CD4-positive, alpha-beta T cell (primary cell): ENCODE measurements around the gene FYN. TPM values are rescaled to one million over a fixed set of nuclear protein-coding genes. Genes with fewer than 3 reads are reported as not detected.
A peak's percentile ranks its signal among the peaks of the same experiment; 100 is the strongest.

Experiments used
- ATAC-seq: fragments of 200-7000 bp; cut with Tn5 transposase; one replicate; pipeline ENCODE4 v1.10.0; 2022; ENCODE audit warnings: mild to moderate bottlenecking; ENCODE audit not compliant: poor library complexity
- CTCF ChIA-PET: fragments of 350-600 bp; sonication (Branson Sonifier 250); formaldehyde crosslinking; loops from one replicate; lab custom pipeline; 2021; ENCODE audit warnings: antibody characterized with exemption, inconsistent platforms; lab: Charles Lee
- POLR2A ChIA-PET: fragments of 350-600 bp; sonication (Branson Sonifier 250); formaldehyde crosslinking; loops from one replicate; lab custom pipeline; 2021; ENCODE audit warnings: antibody characterized with exemption, inconsistent platforms; lab: Charles Lee
- DNase-seq, 14 experiments: peaks; one replicate each; pipeline ENCODE4 v3.0.0-alpha.2; 2013 to 2020; ENCODE audit warnings: mixed read lengths in 2 of 14
- H3K27ac ChIP-seq, 2 donors: one replicate each; pipeline versions ENCODE4 v1.5.1 to v1.7.0; 2013; ENCODE audit warnings: low read length in 2 of 2, low read depth in 1 of 2, mild to moderate bottlenecking in 1 of 2
- H3K27me3 ChIP-seq, 2 experiments: 1 replicate in 1 of 2; 2 replicates in 1 of 2; pipeline versions ENCODE4 v1.6.1 to v1.7.0; 2013; ENCODE audit warnings: low read length in 2 of 2, control low read depth in 1 of 2, mild to moderate bottlenecking in 1 of 2, moderate library complexity in 1 of 2; ENCODE audit not compliant: insufficient read depth in 2 of 2, control insufficient read depth in 1 of 2
- H3K36me3 ChIP-seq: one replicate; pipeline ENCODE4 v1.6.1; 2013; ENCODE audit warnings: low read length, control low read depth; ENCODE audit not compliant: insufficient read depth
- H3K4me1 ChIP-seq: one replicate; pipeline ENCODE4 v1.6.1; 2013; ENCODE audit warnings: low read length, control low read depth; ENCODE audit not compliant: insufficient read depth
- H3K4me3 ChIP-seq: one replicate; pipeline ENCODE4 v1.5.1; 2013; ENCODE audit warnings: mild to moderate bottlenecking, low read length, moderate library complexity
- H3K9me3 ChIP-seq, 2 experiments: 1 replicate in 1 of 2; 2 replicates in 1 of 2; pipeline versions ENCODE4 v1.6.1 to v1.7.0; 2013; ENCODE audit warnings: low read length in 2 of 2, mild to moderate bottlenecking in 2 of 2, control low read depth in 1 of 2, moderate library complexity in 1 of 2; ENCODE audit not compliant: control insufficient read depth in 1 of 2, insufficient read depth in 1 of 2
- H3K27ac Mint-ChIP-seq: one replicate; pipeline ENCODE4 v1.8.0; 2020; ENCODE audit warnings: mixed read lengths
- H3K27me3 Mint-ChIP-seq: one replicate; pipeline ENCODE4 v1.8.0; 2021; ENCODE audit warnings: mixed read lengths
- H3K36me3 Mint-ChIP-seq: one replicate; pipeline ENCODE4 v1.8.0; 2021; ENCODE audit warnings: low read depth, mixed read lengths
- H3K4me1 Mint-ChIP-seq: one replicate; pipeline ENCODE4 v1.8.0; 2021; ENCODE audit warnings: low read depth, mixed read lengths
- H3K4me3 Mint-ChIP-seq: one replicate; pipeline ENCODE4 v1.8.0; 2020; ENCODE audit warnings: mild to moderate bottlenecking, mixed read lengths
- H3K9me3 Mint-ChIP-seq: one replicate; pipeline ENCODE4 v1.8.0; 2020; ENCODE audit warnings: mixed read lengths
- intact Hi-C, 2 experiments: fragments of 100-400 bp; cut with DNase I in 1 of 2; cut with micrococcal nuclease in 1 of 2; formaldehyde crosslinking; loops; one replicate each; pipeline versions ENCODE4 v1.15.1 to v1.9.0; 2023 to 2025; cut with DNase I, micrococcal nuclease
- total RNA-seq, 174 experiments: library from RNA in 2 of 174; stranded (reverse) in 2 of 174; gene quantifications; one replicate each; pipeline ENCODE4 v1.2.3 and lab custom pipeline; 2021 to 2026
- TF ChIP-seq, protein P1 (sequence below): fragments of 200-600 bp; IDR thresholded peaks from one replicate; pipeline ENCODE4 v1.8.0; 2022; ENCODE audit warnings: antibody characterized with exemption, mild to moderate bottlenecking

Gene FYN
- total RNA-seq, 2 experiments from 2014 or later: 419 TPM

- peaks cover 75% of the 10 kb centered on the region for H3K4me1 ChIP-seq
- no peak for DNase-seq
- no peaks in the 10 kb centered on the region for H3K27me3 ChIP-seq
- peaks cover 100% of the 10 kb centered on the region for H3K4me1 Mint-ChIP-seq
- POLR2A ChIA-PET: interaction anchor here (0.9 to 1.8 kb wide), 3 partner anchors 8 to 38 kb away, joined by 3 to 5 read pairs (median 4); partner anchors contain the start of gene FYN
- no peaks in the 10 kb centered on the region for H3K27me3 Mint-ChIP-seq
- H3K9me3 Mint-ChIP-seq: no peaks in the 10 kb centered on the region
- no peak for ATAC-seq
- H3K9me3 ChIP-seq: no peaks in the 10 kb centered on the region
- H3K4me3 Mint-ChIP-seq: peak overlapping the region; percentile 71
- peaks cover 6% of the 10 kb centered on the region for H3K36me3 ChIP-seq
- TF ChIP-seq, protein P1, sequence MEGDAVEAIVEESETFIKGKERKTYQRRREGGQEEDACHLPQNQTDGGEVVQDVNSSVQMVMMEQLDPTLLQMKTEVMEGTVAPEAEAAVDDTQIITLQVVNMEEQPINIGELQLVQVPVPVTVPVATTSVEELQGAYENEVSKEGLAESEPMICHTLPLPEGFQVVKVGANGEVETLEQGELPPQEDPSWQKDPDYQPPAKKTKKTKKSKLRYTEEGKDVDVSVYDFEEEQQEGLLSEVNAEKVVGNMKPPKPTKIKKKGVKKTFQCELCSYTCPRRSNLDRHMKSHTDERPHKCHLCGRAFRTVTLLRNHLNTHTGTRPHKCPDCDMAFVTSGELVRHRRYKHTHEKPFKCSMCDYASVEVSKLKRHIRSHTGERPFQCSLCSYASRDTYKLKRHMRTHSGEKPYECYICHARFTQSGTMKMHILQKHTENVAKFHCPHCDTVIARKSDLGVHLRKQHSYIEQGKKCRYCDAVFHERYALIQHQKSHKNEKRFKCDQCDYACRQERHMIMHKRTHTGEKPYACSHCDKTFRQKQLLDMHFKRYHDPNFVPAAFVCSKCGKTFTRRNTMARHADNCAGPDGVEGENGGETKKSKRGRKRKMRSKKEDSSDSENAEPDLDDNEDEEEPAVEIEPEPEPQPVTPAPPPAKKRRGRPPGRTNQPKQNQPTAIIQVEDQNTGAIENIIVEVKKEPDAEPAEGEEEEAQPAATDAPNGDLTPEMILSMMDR: no peak
- peak overlapping the region; percentile 93 for H3K27ac Mint-ChIP-seq
- H3K27ac ChIP-seq: no peak overlapping the region
- no peak overlapping the region for H3K4me3 ChIP-seq
- intact Hi-C loops: loop anchor here in 1 of 2 experiments (5.0 kb wide), 1 partner anchor 103 kb away; no protein-coding TSS in a partner anchor
- H3K36me3 Mint-ChIP-seq: peaks cover 32% of the 10 kb centered on the region
- CTCF ChIA-PET: interaction anchor here (1.1 to 1.9 kb wide), 4 partner anchors 8 to 20 kb away, joined by 3 to 5 read pairs (median 4); partner anchors contain the start of gene FYN
These were observed 8.1 kb downstream of the FYN start for GRCh38 chr6:111865049-111865585.

GRCh38 chr6:111864138-111865048, 8.9 kb downstream of the FYN start:
- ChIA-PET CTCF (interaction anchor here (1.3 to 1.9 kb wide), 3 partner anchors 9 to 20 kb away, joined by 3 to 5 read pairs (median 4); partner anchors contain the start of gene FYN), POLR2A (interaction anchor here (0.6 to 1.8 kb wide), 6 partner anchors 9 to 989 kb away, joined by 3 to 5 read pairs (median 4); partner anchors contain the start of gene FYN)
- Mint-ChIP-seq H3K4me3 (peak overlapping the region; percentile 71), H3K27ac (peak overlapping the region; percentile 93), H3K36me3 (peaks cover 30% of the 10 kb centered on the region), H3K9me3 (no peaks in the 10 kb centered on the region), H3K27me3 (no peaks in the 10 kb centered on the region), H3K4me1 (peaks cover 100% of the 10 kb centered on the region)
- Histone ChIP-seq H3K9me3 (no peaks in the 10 kb centered on the region), H3K4me3 (no peak overlapping the region), H3K27ac (no peak overlapping the region), H3K4me1 (peaks cover 75% of the 10 kb centered on the region), H3K27me3 (no peaks in the 10 kb centered on the region), H3K36me3 (peaks cover 5% of the 10 kb centered on the region)
- TF ChIP-seq, protein P1: no peak
- ATAC-seq (no peak), DNase-seq (no peak)
- intact Hi-C loops: loop anchor here in 1 of 2 experiments (5.0 kb wide), 1 partner anchor 102 kb away; no protein-coding TSS in a partner anchor

DNA sequence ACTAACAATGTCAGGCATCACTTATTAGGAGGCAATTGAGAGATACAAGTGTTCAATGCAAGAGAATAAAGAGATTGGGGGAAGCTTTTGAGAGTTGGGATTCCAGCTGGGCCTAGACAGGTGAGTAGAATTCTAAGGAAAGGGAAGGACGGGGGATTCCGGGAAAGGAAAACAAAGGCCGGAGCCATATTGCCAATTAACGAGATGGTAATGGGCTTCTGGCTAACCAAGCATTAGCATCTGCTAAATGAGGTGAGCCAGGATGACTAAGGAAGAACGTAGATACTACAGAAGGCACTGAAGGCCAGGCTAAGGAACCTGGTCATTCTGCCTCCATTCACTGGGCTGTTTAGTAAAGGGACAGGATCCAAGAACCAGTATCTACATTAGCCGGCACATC, 10.5 kb downstream of the FYN start:
- Mint-ChIP-seq H3K27me3 (no peaks in the 10 kb centered on the region), H3K4me1 (peaks cover 100% of the 10 kb centered on the region), H3K4me3 (peak overlapping the region; percentile 0), H3K36me3 (peaks cover 35% of the 10 kb centered on the region), H3K27ac (peak overlapping the region; percentile 93), H3K9me3 (no peaks in the 10 kb centered on the region)
- no peak overlapping the region for H3K4me3 ChIP-seq
- no peaks in the 10 kb centered on the region for H3K27me3 ChIP-seq
- H3K9me3 ChIP-seq: no peaks in the 10 kb centered on the region
- ChIA-PET CTCF (interaction anchor here (0.9 kb wide), 1 partner anchor 153 kb away, joined by 3 read pairs; no protein-coding TSS in a partner anchor), POLR2A (interaction anchor here (0.7 to 2.4 kb wide), 3 partner anchors 11 to 59 kb away, joined by 3 to 8 read pairs (median 5); partner anchors contain the start of gene FYN)
- DNase-seq (no peak), ATAC-seq (no peak)
- peaks cover 83% of the 10 kb centered on the region for H3K4me1 ChIP-seq
- H3K36me3 ChIP-seq: peaks cover 3% of the 10 kb centered on the region
- intact Hi-C loops: loop anchor here in 1 of 2 experiments (2.0 kb wide), 1 partner anchor 52 kb away; no protein-coding TSS in a partner anchor
- TF ChIP-seq, protein P1: no peak
- H3K27ac ChIP-seq: no peak overlapping the region
